NCI-H446 treated with DMSO at 0.1 percent for 48 hours (cell line): ENCODE results near the gene CAMKMT.

Experiments used
- DNase-seq: peaks from one replicate; lab custom pipeline; 2025; lab: John Stamatoyannopoulos, UW

Gene CAMKMT

DNA sequence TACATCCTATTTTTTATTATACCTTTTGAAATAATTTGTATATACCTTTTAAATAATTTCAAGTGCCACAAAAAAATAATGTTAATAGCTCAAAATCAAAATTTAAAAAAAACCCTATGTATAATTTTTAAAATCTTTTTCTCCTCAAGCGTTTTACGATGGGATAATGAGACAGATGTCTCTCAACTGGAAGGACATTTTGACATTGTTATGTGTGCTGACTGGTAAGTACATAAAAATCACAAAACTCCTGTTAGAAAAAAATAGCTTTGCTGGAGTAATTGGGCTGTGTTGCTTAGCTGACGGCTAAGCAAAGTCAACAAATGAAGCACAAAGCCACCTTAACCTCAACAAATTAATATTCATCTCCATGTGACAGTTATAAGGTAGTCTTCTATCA lies 381.7 kb downstream of the CAMKMT start:
- DNase-seq = no peak

DNA sequence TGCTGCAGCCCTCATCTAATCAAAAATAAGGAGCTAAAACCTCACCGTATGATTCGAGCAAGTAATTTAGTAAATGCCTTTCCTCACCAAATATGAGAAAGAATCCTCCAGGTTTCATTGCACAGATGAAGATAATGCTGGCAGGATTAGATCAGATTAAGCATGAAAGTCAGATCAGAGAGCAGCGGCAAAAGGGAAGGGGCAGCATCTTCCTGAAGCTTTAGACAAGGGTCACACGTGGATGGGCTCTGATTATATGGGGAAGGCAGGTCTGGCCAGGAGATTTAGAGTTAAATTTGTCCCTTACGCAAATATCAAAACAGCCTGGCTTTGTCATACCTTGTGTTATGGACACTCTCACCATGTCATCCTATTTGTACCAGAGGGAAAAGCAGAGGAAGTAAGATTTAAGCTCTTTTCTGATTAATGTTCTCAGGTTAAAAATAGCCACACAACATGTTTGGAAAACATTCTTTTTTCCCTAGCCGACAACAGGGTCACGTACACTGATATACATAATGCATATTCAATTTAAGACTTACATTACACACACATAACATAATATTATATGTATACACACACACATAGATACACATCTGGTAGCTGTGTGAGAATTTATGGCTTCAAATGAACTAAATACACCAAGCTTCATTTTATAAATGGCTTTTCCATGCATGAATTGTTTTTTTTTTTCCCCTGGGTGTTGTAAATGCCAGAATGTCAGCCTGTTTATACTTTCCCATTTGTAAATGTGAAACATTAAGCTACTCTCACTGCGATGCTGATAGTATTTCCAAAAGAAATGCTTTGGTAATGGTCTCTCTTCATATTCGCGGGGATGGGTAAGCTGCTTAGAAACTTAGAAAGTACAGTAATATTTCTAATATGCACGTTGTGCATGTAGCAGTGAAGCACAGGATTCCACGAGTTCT lies 383.5 kb downstream of the CAMKMT start:
- DNase-seq = no peak

DNA sequence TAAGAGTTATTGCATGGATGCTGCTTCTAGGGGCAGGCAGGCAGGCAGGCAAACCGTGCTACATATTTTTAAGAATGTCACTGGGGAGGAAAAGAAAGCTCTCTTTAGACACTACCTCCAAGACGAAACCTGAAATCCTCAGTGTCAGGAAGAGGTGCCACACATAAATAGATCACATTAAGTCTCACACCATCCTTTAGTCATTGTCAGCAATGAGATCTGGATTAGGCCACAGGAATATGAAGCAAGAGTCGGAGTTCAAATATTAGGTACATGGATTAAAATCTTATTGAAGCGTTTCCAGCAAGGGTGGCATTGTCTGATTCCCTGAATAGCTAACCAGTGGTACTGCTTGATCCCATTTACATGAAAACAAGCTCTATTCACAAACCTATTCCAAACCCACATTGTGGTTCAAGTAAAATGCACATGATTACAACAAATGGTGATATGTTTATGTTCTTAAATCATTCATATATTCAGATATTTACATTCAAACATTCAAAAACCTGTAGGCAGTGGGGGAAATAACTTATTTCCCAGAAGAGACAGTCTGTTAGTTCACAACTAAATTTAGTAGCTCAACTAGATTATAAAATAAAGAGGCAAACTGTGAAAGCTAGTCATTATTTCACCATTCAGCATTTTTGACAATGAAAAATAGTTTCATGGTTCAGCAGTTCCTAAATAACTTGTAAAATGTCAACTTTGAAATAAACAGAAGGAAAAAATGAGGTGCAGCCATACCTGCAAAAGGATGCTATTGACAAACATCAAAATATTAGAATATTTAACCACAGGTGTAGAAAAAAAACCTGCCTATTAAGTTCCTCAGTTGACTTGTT lies 384.4 kb downstream of the CAMKMT start:
- DNase-seq = no peak

DNA sequence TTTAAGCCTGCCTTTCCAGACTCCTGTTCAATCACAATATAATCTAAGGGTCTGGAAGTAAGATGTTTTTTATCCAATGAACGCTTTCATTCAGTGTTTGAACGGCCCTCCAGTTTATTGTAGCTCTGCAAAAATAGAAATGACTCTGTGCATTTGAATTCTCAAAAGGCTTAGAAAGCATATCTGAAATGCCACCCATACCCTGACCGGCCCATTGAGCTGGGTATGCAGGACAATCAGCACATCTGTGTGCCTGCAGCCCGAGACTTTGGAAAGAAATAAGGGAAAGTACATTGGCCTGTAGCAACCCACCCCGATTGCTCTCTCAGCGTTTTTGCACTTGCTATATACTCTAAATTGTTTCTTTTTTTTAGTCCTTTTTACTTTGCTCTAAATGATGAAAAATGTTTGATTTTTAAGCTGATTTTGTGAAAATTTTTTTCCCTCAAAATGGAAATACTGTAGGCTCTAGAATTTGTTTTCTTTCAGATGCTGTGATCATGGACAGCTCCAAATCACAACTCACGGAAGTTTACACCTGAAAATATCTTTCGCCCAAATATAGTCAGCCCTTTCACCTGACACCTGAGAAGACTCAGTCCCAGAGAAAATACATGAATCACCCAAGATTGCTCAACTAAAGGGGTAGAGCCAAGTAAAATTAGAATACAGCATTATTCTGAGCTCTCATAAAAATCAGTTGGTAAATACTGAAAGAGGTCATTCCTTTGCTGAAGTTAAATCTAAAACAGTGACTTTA lies 385.3 kb downstream of the CAMKMT start:
- no peak for DNase-seq

DNA sequence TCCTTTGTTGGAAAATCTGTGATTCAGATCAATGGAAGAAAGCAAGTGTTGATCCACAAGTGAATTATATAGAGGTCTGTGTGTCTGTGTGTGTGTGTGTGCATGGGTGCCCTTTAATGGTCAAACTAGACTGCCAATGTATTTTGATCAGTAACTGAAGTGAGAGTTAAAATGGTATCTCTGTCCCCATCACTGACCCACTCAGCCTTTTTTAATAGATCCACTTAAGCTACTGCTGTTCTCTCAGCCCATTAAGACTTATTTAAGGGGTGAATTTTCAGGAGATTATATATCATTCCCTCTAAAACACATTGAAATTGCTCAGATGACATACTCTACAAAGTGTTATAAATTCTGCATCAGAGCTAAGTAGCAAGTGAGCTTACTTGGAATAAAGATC lies 386.0 kb downstream of the CAMKMT start:
- no peak for DNase-seq

DNA sequence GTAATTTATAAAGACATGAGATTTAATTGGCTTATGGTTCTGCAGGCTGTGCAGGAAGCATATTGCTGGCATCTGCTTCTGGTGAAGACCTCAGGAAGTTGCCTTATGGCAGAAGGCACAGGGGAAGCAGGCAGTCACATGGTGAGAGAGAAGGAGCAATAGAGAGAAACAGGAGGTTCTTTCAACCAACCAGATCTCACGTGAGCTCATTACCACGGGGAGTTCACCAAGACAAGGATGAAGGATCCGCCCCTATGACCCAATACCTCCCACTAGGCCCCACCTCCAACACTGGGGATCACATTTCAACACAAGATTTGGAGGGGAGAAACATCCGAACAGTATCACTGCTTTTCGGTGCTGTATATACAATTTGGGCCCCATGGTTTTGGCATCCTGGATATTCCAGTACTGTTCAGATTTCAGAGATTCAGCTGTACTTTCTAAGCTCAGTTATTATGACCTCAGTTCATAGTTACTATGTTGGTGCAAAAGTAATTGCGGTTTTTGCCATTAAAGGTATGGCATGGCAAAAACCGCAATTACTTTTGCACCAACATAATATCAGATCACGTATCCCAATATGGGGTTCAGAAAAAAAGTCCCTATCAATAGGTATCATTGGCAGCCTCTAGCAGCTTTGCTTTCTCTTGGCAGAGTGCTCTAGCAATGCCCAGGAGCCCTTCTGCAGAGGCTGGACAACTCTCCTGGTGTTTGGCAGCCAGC lies 390.2 kb downstream of the CAMKMT start:
- DNase-seq = no peak

DNA sequence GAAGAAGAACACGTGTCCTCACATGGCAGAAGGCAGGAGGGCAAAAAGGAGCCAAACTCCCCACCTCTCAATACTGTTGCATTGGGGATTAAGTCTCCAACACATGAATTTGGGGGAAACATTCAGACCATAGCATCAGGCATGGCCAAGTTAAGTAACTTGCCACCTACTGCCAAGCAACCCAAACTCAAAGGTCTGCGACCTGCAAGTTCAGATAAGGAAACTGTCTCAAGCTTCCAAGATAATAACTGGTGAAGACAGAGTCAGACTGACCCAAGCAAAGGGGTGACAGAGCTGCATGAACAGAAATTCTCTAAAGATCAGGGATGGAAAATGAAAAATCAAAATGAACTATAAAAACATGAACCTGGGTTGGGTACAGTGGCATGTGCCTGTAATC lies 391.0 kb downstream of the CAMKMT start:
- no peak for DNase-seq

DNA sequence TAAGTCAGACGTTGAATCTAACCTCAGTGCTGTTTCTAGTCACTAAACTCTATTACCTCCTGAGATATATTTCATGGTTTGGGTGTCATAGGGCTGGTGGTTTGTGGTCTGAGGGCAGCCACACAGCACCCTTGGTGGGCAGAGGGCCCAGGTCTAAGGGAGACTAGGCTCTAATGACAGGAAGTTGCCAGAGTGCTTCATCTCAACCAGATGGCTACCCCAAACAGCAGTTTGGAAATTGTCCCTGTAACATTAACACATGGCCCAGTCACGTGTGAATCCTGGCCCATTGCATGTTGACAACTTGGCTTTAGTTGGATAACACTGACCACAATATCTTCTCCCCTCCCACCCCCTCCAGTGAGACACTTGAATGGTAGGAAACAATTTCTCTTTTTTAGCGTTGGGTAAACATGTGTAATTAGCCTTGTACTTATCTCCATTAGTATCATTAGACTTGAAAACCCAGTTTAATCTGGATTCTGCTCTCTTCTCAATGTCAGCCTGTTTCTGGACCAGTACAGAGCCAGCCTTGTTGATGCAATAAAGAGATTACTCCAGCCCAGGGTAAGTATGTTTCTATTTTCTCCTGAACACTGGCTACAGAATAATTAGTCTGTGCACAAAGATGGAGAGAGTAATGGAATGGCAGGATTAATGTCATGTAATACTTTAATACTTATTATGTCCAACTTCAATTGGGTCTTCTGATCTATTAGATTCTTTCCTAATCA lies 392.0 kb downstream of the CAMKMT start:
- DNase-seq = no peak

DNA sequence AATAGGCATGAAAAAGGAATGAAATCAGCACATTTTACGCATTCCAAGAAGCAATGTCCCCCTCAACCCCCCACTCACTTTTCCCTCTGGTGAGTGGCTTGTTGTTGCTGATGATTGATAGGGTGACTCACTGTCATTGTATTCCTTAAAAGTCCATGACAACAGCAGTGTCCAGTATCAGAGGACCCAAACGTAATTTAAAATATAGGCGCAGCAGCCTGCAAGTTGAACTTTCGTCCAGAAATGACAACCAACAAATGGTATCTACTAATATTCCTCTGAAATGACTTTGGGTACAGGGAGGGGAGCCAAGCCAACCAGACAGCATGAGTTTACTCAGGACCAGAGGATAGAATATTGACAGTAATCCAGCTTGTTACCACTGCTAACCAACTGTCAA lies 396.8 kb downstream of the CAMKMT start:
- DNase-seq = no peak

DNA sequence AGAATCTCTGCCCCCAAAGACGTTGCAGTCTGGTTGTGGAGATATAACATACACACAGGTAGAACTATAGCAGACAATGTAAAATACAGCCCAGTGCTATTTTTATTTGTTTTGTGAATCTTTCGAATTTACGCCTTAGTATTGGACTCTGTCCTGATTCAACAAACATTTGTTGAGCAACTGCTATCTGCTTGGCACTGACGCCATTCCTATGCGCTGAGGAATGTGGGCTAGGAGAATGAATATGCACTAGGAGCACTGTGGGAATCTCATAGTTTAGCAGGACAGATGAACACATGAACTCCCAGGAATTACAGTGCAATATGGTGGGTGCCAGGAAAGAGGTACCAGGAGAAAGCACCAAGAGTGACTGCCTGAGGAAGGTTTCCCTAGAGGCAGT lies 398.1 kb downstream of the CAMKMT start:
- DNase-seq = no peak

DNA sequence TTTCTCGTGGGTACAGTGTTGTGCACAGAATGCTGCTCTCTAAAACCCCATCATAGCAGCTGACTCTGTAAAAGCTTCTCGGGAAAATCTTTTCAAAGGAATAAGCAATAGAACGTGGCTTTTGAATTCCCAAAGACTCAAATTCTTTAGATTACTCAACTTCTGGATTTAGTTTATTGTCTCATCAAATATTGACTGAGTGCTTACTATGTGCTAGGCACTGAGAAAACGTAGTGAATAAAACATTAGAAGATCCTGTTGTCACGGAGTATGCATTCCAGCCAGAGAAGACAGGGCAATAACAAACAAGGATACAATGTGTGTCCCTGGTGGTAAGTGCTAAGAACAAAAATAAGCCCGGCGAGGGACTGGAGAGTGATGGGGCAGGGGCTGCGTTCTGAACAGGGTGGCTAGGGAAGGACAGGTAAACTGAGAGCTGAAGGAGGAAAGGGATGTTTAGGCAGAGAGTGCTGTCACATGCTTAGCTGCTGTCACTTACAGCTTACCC lies 401.6 kb downstream of the CAMKMT start:
- DNase-seq = no peak

DNA sequence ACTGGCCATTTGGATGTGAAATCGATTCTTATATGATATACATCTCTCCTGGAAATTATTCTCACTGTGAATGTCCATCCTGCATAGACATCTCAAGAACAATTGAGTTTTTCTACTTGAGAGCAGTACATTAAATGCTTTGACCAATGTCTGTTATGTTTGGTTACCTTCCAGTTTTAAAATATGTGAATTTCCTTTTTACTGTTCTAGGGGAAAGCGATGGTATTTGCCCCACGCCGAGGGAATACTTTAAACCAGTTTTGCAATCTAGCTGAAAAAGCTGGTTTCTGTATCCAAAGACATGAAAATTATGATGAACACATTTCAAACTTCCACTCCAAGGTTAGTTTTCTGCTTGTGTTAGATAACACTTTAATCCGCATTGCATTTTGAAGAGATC lies 404.5 kb downstream of the CAMKMT start:
- no peak for DNase-seq

DNA sequence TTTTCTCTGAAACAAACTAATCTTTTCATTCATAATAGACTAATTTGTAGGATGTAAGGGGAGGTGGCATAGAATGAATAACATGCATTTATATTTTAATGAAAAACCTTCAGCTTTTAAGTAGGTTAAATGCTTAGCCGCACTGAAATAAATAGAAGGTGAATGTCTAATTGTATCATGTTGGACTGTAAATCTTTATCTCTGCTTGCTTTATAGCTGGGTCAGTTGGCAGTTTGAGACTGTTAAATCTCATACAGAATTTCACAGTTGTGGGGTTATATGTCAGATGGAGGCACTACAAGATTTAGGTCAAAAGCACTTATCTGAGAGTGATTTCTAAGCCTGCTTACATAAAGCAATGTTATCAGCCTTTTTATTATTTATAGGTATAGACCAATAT lies 405.0 kb downstream of the CAMKMT start:
- DNase-seq = no peak

DNA sequence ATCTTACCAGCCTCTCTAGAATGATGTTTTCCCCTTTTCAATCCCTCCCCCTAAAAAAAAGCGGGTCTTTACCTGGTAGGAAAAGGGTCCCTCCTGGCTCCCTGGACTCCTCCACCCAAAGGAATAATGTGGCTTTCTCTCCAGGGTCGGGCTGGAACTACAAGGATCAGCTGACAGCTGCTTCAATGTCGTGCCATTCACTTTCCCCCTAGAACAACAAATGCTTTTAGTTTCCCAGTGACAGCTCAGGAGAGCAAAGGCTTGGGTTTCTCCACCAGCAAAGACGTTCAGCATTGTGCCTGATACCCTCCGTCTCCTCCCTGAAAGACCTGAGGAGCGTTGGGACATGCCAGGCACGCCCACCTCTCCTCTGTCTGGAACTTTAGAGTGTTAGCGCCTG lies 405.9 kb downstream of the CAMKMT start:
- DNase-seq = no peak

DNA sequence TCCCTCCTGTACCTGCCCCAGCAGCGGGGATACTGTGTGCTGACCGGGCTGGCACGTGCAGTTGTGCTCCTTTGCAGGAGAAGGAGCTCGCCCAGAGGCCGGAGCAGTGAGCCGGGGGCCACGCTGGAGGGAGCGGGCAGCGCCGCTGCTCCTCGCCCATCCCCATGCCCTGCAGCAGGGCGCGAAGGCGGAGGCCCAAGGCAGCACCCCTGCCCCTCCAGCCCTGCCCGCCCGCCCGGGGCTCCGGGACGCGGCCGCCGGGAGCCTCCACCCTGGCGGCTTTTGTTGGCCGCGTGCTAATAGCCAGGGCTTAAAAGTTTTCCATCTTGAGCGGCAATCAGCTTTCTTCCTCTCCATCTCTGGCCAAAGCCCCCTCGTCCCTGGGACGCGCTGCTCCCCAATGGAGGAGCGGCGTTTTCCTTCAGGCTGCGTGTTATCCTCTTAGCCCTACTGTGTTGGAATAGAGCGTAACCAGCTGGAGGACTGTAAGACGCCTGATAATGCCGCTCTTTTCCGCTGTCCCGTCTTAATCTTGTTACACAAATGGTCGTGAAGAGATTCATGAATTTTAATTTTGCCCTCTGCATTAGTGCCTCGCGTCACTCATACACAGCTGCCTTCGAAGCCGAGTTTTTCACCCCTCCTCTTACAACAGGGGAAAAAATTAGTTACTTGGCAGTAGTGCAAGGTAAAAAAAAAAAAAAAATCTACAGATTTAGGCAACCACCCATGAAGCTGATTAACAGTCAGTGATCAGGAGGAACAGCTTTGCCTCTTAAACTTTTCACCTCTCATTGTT lies 406.9 kb downstream of the CAMKMT start:
- no peak for DNase-seq

DNA sequence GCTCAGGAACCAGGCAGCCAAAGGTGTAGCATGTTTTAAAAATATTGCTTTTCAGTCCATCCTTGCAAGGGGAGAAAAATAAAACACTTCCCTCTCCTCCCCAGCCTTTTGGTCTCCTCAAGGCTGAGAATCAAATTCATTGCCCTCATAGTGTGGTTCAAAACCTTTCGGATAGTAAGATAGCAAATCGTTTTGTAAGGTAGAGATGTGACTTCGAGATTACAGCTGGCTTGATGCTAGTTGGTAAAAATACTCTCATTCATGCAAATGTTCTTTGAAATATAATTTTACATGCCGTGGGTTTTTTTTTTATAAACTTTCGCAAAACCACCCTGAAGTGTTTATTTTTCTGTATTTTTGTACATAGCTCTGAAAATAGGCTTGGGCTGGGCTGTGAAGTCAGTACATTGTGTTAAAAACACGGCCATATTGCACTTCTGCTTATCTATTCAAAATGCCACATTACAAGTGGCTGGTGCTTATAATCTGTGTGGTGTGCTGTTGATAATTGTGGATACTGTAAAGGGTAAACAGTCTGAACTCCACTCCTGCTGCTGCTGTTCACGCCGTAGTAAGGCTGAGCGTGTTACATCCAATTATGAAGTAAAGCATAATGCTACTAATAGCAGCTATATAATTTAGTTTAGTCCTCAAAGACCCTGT lies 407.7 kb downstream of the CAMKMT start:
- DNase-seq = no peak

DNA sequence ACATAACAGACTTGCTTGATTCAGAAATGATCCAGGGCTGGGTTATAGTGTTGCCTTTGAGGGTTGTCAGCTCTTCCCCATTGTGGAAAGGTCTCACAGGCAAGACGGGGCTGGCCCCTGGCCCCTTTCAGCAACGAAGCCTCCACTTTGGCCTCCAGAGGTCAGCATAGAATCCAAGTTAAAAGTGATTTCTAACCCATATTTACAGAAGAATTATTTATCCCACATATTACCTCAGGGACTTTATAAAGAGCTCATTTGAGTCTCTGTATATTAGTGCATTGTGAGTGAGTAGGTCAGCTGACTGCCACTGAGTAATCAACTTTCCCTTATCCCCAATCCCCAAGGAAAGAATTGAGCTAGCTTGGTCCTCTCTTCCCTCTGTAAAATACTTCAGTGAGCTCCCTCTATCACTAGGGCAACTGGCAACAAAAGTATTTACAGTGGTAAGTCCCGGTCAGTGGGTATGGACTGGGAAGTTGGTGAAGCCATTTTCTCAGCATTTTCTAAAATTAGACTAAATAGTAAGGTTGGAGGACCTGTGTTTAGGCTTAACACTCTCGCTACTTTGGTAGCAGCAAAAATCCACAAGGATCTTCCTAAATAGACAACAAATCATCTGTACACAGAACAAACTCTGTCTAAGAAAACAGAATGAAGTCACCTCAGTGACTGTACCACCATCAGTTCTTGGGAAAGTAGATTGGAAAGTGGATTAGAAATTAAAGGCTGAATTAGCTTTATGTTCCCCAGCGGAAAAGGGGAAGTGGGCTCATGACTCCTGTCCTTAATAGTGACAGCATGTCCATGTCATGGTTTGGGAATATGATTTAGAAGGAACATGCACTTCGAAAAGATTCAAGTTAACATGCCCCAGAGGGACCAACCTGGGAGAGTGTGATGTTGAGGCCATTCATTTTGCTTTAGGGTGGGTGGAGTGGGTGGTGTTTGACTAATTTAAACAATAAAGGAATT lies 408.8 kb downstream of the CAMKMT start:
- no peak for DNase-seq

DNA sequence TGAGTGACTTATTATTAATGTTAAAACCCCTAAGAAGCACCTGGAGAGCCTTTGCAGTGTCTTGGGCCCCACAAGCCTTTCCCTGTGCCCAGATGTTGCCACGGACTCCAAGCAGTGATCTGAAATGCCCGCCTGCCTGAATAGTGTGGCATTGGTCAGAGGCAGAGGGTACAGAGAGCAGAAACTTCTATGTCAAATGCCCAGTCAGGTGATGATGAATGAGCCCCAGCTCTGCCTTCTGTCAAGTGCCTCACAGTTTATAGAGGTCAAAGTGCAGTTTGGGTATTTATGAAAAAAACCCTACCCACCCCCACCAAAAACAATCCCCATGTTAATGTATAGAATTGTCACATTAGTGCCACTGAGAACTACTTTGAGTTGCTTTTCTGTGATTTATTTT lies 409.8 kb downstream of the CAMKMT start:
- no peak for DNase-seq
